ENCODE measurements around the gene ZNF718.
"Not testable (repeated sequence)": the region's sequence is repeated elsewhere in the genome, so short reads cannot be mapped to it uniquely, and the experiment has no call there.

GRCh38 chr4:213189-213535 is 88.9 kb downstream of the ZNF718 start:
- TF ChIP-seq CTCF (conservative IDR thresholded peaks at IDR 0.05; ENCODE audit: low read depth in 2 of 2); CREB1 (CRISPR knock-in tag; IDR thresholded peaks at IDR 0.05; ENCODE audit: low read depth); JUNB (IDR thresholded peaks at IDR 0.05; ENCODE audit: unreplicated experiment); POLR2AphosphoS5 (IDR thresholded peaks at IDR 0.05; ENCODE audit: low read depth); EZH2phosphoT487 (IDR thresholded peaks at IDR 0.05; ENCODE audit: unreplicated experiment); EZH2 (IDR thresholded peaks at IDR 0.05; ENCODE audit: low read depth, unreplicated experiment); REST (IDR thresholded peaks at IDR 0.05; ENCODE audit: unreplicated experiment); ZNF114 (CRISPR knock-in tag; IDR thresholded peaks at IDR 0.05): not testable (repeated sequence)

Measured in GM23338 (cell line).